ENCODE data around the gene APOL1.

Gene APOL1

GRCh38 chr22:36284171-36284571, 31.2 kb downstream of the APOL1 start:
- Histone ChIP-seq H3K27ac (ENCODE audit: low read length) (no peak overlapping the region), H3K36me3 (ENCODE audit: insufficient read depth, low read length) (peaks cover 80% of the 10 kb centered on the region), H3K4me2 (ENCODE audit: insufficient read depth, low read length) (no peak overlapping the region), H4K20me1 (ENCODE audit: insufficient read depth, low read length) (no peaks in the 10 kb centered on the region; the same call in 1 of the 2 replicates), H2AFZ (ENCODE audit: low read depth, low read length) (no peak overlapping the region), H3K79me2 (ENCODE audit: insufficient read depth, low read length) (no peaks in the 10 kb centered on the region), H3K4me1 (ENCODE audit: insufficient read depth, low read length) (no peaks in the 10 kb centered on the region), H3K4me3 (ENCODE audit: low read depth in 1 of 2, low read length in 2 of 2) (no peak overlapping the region), H3K9me3 (ENCODE audit: insufficient read depth, low read length, severe bottlenecking) (no peaks in the 10 kb centered on the region), H3K27me3 (ENCODE audit: insufficient read depth, low read length, poor library complexity) (no peaks in the 10 kb centered on the region), H3K9ac (ENCODE audit: low read depth, low read length) (no peak overlapping the region)
- no peak for ATAC-seq (ENCODE audit: insufficient read depth, low read depth)
- no peak for DNase-seq
- TF ChIP-seq, protein P1, sequence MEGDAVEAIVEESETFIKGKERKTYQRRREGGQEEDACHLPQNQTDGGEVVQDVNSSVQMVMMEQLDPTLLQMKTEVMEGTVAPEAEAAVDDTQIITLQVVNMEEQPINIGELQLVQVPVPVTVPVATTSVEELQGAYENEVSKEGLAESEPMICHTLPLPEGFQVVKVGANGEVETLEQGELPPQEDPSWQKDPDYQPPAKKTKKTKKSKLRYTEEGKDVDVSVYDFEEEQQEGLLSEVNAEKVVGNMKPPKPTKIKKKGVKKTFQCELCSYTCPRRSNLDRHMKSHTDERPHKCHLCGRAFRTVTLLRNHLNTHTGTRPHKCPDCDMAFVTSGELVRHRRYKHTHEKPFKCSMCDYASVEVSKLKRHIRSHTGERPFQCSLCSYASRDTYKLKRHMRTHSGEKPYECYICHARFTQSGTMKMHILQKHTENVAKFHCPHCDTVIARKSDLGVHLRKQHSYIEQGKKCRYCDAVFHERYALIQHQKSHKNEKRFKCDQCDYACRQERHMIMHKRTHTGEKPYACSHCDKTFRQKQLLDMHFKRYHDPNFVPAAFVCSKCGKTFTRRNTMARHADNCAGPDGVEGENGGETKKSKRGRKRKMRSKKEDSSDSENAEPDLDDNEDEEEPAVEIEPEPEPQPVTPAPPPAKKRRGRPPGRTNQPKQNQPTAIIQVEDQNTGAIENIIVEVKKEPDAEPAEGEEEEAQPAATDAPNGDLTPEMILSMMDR (IDR thresholded peaks at IDR 0.05; ENCODE audit: borderline replicate concordance, extremely low read depth, low read length, poor library complexity, severe bottlenecking), result no peak
- no peak for TF ChIP-seq EZH2 (IDR thresholded peaks at IDR 0.05; ENCODE audit: borderline replicate concordance, low read depth, low read length, severe bottlenecking)

- TF ChIP-seq, protein P1 (IDR thresholded peaks at IDR 0.05; ENCODE audit: borderline replicate concordance, extremely low read depth, low read length, poor library complexity, severe bottlenecking), result no peak
- no peak for TF ChIP-seq EZH2 (IDR thresholded peaks at IDR 0.05; ENCODE audit: borderline replicate concordance, low read depth, low read length, severe bottlenecking)
- no peak overlapping the region for H3K4me2 ChIP-seq (ENCODE audit: insufficient read depth, low read length)
- no peaks in the 10 kb centered on the region; the same call in 1 of the 2 replicates for H4K20me1 ChIP-seq (ENCODE audit: insufficient read depth, low read length)
- H3K27ac ChIP-seq (ENCODE audit: low read length), result no peak overlapping the region
- no peaks in the 10 kb centered on the region for H3K79me2 ChIP-seq (ENCODE audit: insufficient read depth, low read length)
- no peak overlapping the region for H3K4me3 ChIP-seq (ENCODE audit: low read depth in 1 of 2, low read length in 2 of 2)
- H3K9me3 ChIP-seq (ENCODE audit: insufficient read depth, low read length, severe bottlenecking), result no peaks in the 10 kb centered on the region
- no peak overlapping the region for H3K9ac ChIP-seq (ENCODE audit: low read depth, low read length)
- ATAC-seq (ENCODE audit: insufficient read depth, low read depth) (no peak), DNase-seq (no peak)
- H3K27me3 ChIP-seq (ENCODE audit: insufficient read depth, low read length, poor library complexity), result no peaks in the 10 kb centered on the region
- H3K36me3 ChIP-seq (ENCODE audit: insufficient read depth, low read length), result peaks cover 89% of the 10 kb centered on the region
- no peak overlapping the region for H2AFZ ChIP-seq (ENCODE audit: low read depth, low read length)
- H3K4me1 ChIP-seq (ENCODE audit: insufficient read depth, low read length), result no peaks in the 10 kb centered on the region
These were observed 32.1 kb downstream of the APOL1 start for GRCh38 chr22:36285017-36285416.

GRCh38 chr22:36285545-36285944, 32.6 kb downstream of the APOL1 start:
- no peaks in the 10 kb centered on the region; the same call in 1 of the 2 replicates for H4K20me1 ChIP-seq (ENCODE audit: insufficient read depth, low read length)
- no peak overlapping the region for H3K27ac ChIP-seq (ENCODE audit: low read length)
- no peak overlapping the region for H2AFZ ChIP-seq (ENCODE audit: low read depth, low read length)
- no peaks in the 10 kb centered on the region for H3K9me3 ChIP-seq (ENCODE audit: insufficient read depth, low read length, severe bottlenecking)
- TF ChIP-seq, protein P1 (IDR thresholded peaks at IDR 0.05; ENCODE audit: borderline replicate concordance, extremely low read depth, low read length, poor library complexity, severe bottlenecking), result no peak
- TF ChIP-seq EZH2 (IDR thresholded peaks at IDR 0.05; ENCODE audit: borderline replicate concordance, low read depth, low read length, severe bottlenecking), result no peak
- no peak for DNase-seq
- peaks cover 87% of the 10 kb centered on the region for H3K36me3 ChIP-seq (ENCODE audit: insufficient read depth, low read length)
- H3K4me1 ChIP-seq (ENCODE audit: insufficient read depth, low read length), result no peaks in the 10 kb centered on the region
- no peak for ATAC-seq (ENCODE audit: insufficient read depth, low read depth)
- H3K79me2 ChIP-seq (ENCODE audit: insufficient read depth, low read length), result no peaks in the 10 kb centered on the region
- H3K4me3 ChIP-seq (ENCODE audit: low read depth in 1 of 2, low read length in 2 of 2), result no peak overlapping the region
- H3K9ac ChIP-seq (ENCODE audit: low read depth, low read length), result no peak overlapping the region
- H3K4me2 ChIP-seq (ENCODE audit: insufficient read depth, low read length), result no peak overlapping the region
- no peaks in the 10 kb centered on the region for H3K27me3 ChIP-seq (ENCODE audit: insufficient read depth, low read length, poor library complexity)
